Stimulated activated CD8-positive, alpha-beta memory T cell treated with anti-CD3 and anti-CD28 coated beads, Interleukin-4, amount 100 ng/mL, for 4 hours (primary cell): Measurements from ENCODE around the gene TARBP1.
A peak's percentile ranks its signal among the peaks of the same experiment; 100 is the strongest.
"Not testable (repeated sequence)": the region's sequence is repeated elsewhere in the genome, so short reads cannot be mapped to it uniquely, and the experiment has no call there.

Source experiments
- DNase-seq, 2 donors: peaks; one replicate each; pipeline ENCODE4 v3.0.0-alpha.2; 2020; ENCODE audit warnings: low read depth in 2 of 2, low spot score in 1 of 2

The TARBP1 gene

GRCh38 chr1:234398849-234399381, 80.1 kb downstream of the TARBP1 start:
- DNase-seq, result no peak

- DNase-seq, result no peak
Measured at GRCh38 chr1:234397732-234398131, 81.2 kb downstream of the TARBP1 start.

DNA sequence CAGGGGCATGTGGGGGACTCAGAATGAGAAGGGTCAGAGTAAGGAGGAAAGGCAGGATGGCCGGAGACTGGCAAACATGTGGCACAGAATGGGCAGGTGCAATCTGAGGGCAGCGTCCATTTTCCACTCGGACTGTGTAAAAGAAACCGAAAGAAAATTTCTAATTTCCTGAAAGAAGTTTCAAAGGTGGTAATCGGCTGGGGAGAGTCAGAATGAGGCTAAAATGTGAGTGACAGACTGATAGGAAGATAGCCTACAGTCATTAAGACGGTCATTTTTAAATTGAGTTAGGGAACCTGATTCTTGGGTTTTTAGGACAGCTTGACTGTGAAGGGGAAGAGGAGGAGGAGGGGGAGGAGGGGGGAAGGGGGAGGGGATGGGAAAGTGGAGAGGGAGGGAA, 82.1 kb downstream of the TARBP1 start:
- no peak for DNase-seq

GRCh38 chr1:234396092-234396491, 82.9 kb downstream of the TARBP1 start:
- DNase-seq, result no peak

- DNase-seq, result no peak
Measured at GRCh38 chr1:234395297-234395696, 83.7 kb downstream of the TARBP1 start.

GRCh38 chr1:234393190-234393589, 85.8 kb downstream of the TARBP1 start:
- no peak for DNase-seq

- no peak for DNase-seq
Measured at GRCh38 chr1:234388094-234388493, 90.9 kb downstream of the TARBP1 start.

DNA sequence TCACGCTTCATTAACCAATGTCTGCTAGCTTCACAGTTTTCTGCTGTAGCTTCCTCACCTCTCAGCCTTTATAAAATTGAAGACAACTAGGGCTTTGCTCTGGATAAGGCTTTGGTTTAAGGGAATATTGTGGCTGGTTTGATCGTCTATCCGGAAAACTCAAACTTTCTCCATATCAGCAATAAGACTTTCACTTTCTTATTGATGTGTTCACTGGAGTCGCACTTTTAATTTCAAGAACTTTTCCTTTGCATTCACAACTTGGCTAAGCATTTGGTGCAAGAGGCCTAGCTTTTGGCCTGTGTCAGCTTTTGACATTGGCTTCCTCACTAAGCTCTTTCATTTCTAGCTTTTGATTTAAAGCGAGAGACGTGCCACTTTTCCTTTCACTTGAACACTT, 92.9 kb downstream of the TARBP1 start:
- no peak for DNase-seq

- no peak for DNase-seq
Measured at GRCh38 chr1:234381699-234382555, 97.1 kb downstream of the TARBP1 start.

GRCh38 chr1:234379591-234380109, 99.3 kb downstream of the TARBP1 start:
- DNase-seq, result not testable (repeated sequence)

DNA sequence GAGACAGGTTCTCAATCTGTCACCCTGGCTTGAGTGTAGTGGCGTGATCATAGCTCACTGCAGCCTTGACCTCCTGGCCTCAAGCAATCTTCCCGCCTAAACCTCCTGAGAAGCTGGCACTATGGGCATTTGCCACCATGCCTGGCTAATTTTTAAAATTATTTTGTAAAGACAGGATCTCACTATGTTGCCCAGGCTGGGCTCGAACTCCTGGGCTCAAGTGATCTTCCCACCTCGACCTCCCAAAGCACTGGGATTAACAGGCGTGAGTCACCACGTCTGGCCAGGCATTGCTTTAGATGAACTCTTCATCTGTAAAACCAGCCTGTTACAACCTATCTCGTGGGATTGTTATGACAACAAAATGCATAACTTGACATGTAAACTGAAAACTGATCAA, 103.3 kb downstream of the TARBP1 start:
- no peak for DNase-seq

- peak in 1 of 2 donors; percentile 10 for DNase-seq
Measured at GRCh38 chr1:234373959-234374254, 105.1 kb downstream of the TARBP1 start.

DNA sequence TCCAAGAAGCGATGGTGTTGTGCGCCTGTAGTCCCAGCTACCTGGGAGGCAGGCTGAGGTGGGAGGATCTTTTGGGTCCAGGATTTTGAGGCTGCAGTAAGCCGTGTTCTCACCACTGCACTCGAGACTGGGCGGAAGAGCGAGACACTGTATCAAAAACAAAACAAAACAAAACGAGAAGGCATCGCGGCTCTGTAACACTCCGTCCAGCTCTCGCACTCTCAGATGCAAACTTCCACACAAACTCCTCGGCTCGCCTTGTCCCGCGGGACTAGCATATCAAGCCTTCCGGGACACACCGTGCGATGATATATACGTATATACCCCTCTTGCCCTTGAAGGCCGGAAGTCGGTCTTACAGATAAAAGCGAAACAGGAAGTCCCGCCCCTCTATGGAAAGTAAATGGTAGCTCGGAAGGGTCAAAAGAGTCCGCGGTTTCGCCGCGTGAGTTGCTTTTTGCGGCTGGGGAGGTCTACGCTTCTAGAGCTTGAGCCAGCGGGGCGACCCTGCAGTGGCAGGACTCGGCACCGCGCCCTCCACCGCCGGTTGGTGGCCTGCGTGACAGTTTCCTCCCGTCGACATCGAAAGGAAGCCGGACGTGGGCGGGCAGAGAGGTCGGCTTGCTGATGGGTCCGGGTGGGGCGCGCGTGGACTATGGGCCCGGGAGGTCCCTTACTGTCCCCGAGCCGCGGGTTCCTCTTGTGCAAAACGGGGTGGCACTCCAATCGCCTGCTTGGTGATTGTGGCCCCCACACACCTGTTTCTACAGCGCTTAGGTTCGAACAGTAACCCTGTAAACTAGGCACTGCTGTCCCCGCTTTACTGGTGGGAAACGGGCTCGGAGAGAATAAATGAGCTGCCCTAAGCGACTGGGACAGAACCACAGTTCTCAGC, 105.7 kb downstream of the TARBP1 start, which contains the start of gene COA6:
COA6 (plus strand) TSS at position 393 of the 895 bp plus-strand sequence; CDS start at position 404, 11 bp downstream.
- peak; percentile 79 to 84 for DNase-seq

DNA sequence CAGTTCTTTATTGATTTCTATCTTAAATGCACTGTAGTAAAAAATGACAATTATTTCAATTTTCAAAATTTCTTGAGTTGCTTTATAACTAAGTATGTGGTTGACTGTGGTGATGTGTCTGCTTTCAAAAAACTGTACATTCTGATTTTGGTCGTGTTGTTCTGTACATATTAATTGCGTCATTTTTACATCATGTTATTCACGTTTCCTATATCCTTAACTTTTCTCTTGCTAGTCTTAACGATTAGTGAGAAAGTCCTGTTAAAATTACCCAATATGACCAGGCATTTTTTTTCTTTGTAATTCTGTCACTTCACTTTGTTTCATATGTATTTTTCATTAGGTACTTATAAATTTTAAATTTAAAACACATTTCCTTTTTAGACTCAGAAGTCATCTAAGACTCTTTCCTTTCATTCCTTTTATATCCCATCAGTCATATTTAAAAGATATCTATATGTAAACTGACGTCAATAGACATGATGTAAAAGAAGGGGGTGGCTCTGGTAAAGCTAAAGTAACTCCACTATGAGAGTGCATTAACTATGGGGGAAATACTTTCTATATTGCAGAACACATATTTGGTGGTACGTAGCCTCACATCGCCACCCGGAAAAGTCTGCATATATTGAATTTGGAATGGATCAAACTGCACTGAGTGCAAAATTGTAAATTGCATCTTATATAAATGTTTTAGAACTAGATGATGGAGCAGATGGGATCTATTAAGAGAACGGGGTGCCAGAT, 106.8 kb downstream of the TARBP1 start:
- DNase-seq, result no peak

DNA sequence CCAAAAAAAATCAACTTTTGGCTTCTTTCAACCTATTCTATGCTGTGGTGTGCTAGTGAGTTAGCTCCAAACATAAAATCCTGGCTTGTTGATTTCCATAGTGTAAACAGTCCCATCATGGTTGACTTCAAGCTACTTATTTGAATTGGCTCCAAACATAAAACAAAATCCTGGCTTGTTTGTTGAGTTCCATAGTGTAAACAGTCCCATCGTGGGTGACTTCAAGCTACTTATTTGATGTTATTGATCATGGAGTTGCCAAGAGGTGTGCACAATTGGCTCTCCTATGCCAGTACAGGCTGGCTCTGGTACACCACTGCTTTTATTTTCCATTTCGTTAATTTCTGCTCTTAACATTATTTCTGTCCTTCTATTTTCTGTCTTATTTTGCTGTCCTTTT, 107.6 kb downstream of the TARBP1 start:
- DNase-seq, result no peak

- DNase-seq, result no peak
Measured at GRCh38 chr1:234369784-234370183, 109.2 kb downstream of the TARBP1 start.

DNA sequence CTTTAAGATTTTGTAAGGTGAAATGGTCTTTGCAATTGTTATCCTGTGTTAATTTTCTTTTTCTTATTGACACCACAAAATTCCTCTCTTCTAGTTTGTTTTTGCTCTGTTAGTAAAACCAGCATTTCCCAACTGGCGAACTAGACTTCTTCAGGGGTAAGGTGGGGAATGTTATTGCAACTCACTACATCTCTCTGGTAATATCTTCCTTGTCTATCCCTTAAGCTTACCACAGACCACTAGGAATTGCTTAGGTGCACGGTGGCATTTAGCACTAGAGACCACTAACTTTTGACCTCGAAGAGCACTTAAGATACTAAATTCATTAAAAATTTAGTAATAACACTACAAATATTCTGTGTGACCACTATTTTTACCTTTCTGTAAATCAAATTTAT, 109.9 kb downstream of the TARBP1 start:
- DNase-seq, result no peak

- DNase-seq, result no peak
Measured at GRCh38 chr1:234368320-234369032, 110.5 kb downstream of the TARBP1 start.

- no peak for DNase-seq
Measured at GRCh38 chr1:234362558-234362957, 116.4 kb downstream of the TARBP1 start.

DNA sequence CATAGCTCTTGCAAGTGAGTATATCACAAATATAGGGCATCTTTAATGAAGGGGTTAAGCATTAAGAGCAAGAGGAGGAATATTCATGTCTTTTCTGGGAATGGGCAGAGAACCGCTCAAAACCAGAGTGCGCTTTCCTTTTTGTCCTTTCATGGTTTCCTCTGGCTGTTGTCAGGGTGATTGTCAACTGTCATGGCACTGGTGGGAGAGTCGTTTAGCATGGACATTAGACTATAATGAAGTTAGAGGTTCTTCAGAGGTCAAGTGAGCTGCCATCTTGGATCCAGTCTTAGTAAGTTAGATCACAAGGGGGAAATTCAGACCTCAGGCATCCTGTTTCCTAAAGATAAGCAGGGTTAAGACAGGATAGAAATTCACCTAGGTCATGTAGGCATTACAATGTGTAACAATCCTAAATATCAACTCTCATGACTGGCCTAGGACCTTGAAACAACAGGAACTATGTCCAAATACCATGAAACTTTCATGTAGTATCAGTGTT, 117.8 kb downstream of the TARBP1 start:
- no peak for DNase-seq
